Neural progenitor cell (in vitro differentiated cells): ENCODE measurements around the gene TPGS1. TPM values are rescaled to one million over a fixed set of nuclear protein-coding genes. Genes with fewer than 3 reads are reported as not detected.
A peak's percentile ranks its signal among the peaks of the same experiment; 100 is the strongest.

Experiments used
- DNase-seq: peaks from one replicate; pipeline ENCODE4 v3.0.0-alpha.2; 2016; ENCODE audit warnings: low spot score
- H2AFZ ChIP-seq: fragments of 200-600 bp; sonication (generic); replicated peaks from 2 replicates; pipeline ENCODE4 v1.6.1; 2016; ENCODE audit warnings: antibody characterized with exemption
- H3F3A ChIP-seq: fragments of 200-600 bp; sonication (generic); 2 replicates; pipeline ENCODE4 v1.6.1; 2016; ENCODE audit warnings: antibody characterized with exemption, low read depth
- H3K27ac ChIP-seq: fragments of 200-600 bp; sonication (generic); 2 replicates; pipeline ENCODE4 v1.5.1; 2016; ENCODE audit warnings: mild to moderate bottlenecking
- H3K27me3 ChIP-seq: fragments of 200-600 bp; sonication (generic); 2 replicates; pipeline ENCODE4 v1.6.1; 2016; ENCODE audit warnings: mild to moderate bottlenecking, moderate library complexity
- H3K36me3 ChIP-seq: fragments of 200-600 bp; sonication (generic); 2 replicates; pipeline ENCODE4 v1.5.1; 2016
- H3K4me1 ChIP-seq: fragments of 200-600 bp; sonication (generic); 2 replicates; pipeline ENCODE4 v1.6.1; 2016; ENCODE audit warnings: mixed run types
- H3K4me2 ChIP-seq: fragments of 200-600 bp; sonication (generic); 2 replicates; pipeline ENCODE4 v1.6.1; 2016
- H3K4me3 ChIP-seq: fragments of 200-600 bp; sonication (generic); 2 replicates; pipeline ENCODE4 v1.5.1; 2016
- H3K79me2 ChIP-seq: fragments of 200-600 bp; sonication (generic); 2 replicates; pipeline ENCODE4 v1.6.1; 2016; ENCODE audit warnings: low read depth
- H3K9ac ChIP-seq: fragments of 200-600 bp; sonication (generic); 2 replicates; pipeline ENCODE4 v1.6.1; 2016
- H3K9me3 ChIP-seq: fragments of 200-600 bp; sonication (generic); 2 replicates; pipeline ENCODE4 v1.5.1; 2016; ENCODE audit warnings: low read depth
- H4K20me1 ChIP-seq: fragments of 200-600 bp; sonication (generic); 2 replicates; pipeline ENCODE4 v1.6.1; 2016; ENCODE audit warnings: low read depth
- H3K27ac Mint-ChIP-seq: 3 replicates; pipeline ENCODE4 v1.8.0; 2021; ENCODE audit warnings: mixed read lengths
- H3K27me3 Mint-ChIP-seq: 2 replicates; pipeline ENCODE4 v1.8.0; 2022; ENCODE audit warnings: low read depth, mild to moderate bottlenecking, inconsistent platforms, moderate library complexity, mixed read lengths; ENCODE audit not compliant: insufficient read depth
- H3K36me3 Mint-ChIP-seq: 3 replicates; pipeline ENCODE4 v1.8.0; 2021; ENCODE audit warnings: mixed read lengths
- H3K4me1 Mint-ChIP-seq: 3 replicates; pipeline ENCODE4 v1.8.0; 2021; ENCODE audit warnings: mixed read lengths
- H3K4me3 Mint-ChIP-seq: 3 replicates; pipeline ENCODE4 v1.8.0; 2021; ENCODE audit warnings: mild to moderate bottlenecking, moderate library complexity, mixed read lengths
- H3K9me3 Mint-ChIP-seq: 3 replicates; pipeline ENCODE4 v1.8.0; 2020; ENCODE audit warnings: mixed read lengths
- CTCF ChIP-seq: fragments of 200-600 bp; sonication (generic); IDR thresholded peaks from 2 replicates; pipeline ENCODE4 v1.5.1; 2017; ENCODE audit warnings: antibody characterized with exemption, mild to moderate bottlenecking
- EZH2 ChIP-seq: fragments of 200-600 bp; sonication (generic); IDR thresholded peaks from 2 replicates; pipeline ENCODE4 v1.6.1; 2017; ENCODE audit warnings: antibody characterized with exemption, mild to moderate bottlenecking, moderate library complexity
- EZH2phosphoT487 ChIP-seq: fragments of 200-600 bp; sonication (generic); IDR thresholded peaks from 2 replicates; pipeline ENCODE4 v1.6.1; 2017; ENCODE audit warnings: antibody characterized with exemption
- total RNA-seq: library from RNA; depleted of rRNA; stranded (reverse); fragments of >200 nt; gene quantifications from 2 replicates; pipeline ENCODE4 v1.2.3, GENCODE V29; 2015; ENCODE audit warnings: low replicate concordance

TPGS1 gene
- total RNA-seq, 1 donor from 2014 or later, result 9.4 TPM

GRCh38 chr19:485077-485476 is 22.2 kb upstream of the TPGS1 start:
- H3K27me3 ChIP-seq, result peaks cover 12% of the 10 kb centered on the region
- H3K79me2 ChIP-seq, result no peaks in the 10 kb centered on the region
- no peaks in the 10 kb centered on the region for H3K9me3 ChIP-seq
- Mint-ChIP-seq H3K27me3 (peaks cover 35% of the 10 kb centered on the region), H3K9me3 (peaks cover 18% of the 10 kb centered on the region), H3K4me1 (peaks cover 38% of the 10 kb centered on the region), H3K36me3 (peaks cover 7% of the 10 kb centered on the region), H3K4me3 (peak overlapping the region; percentile 59), H3K27ac (peak overlapping the region; percentile 63)
- no peak overlapping the region for H3K9ac ChIP-seq
- no peak overlapping the region for H2AFZ ChIP-seq
- TF ChIP-seq CTCF (no peak), EZH2 (no peak), EZH2phosphoT487 (no peak)
- H3K4me3 ChIP-seq, result peak overlapping the region; percentile 37
- no peaks in the 10 kb centered on the region for H3K36me3 ChIP-seq
- no peaks in the 10 kb centered on the region for H4K20me1 ChIP-seq
- no peak overlapping the region for H3K27ac ChIP-seq
- H3F3A ChIP-seq, result peaks cover 50% of the 10 kb centered on the region
- peaks cover 15% of the 10 kb centered on the region for H3K4me1 ChIP-seq
- DNase-seq, result no peak
- H3K4me2 ChIP-seq, result peak overlapping the region; percentile 77

GRCh38 chr19:485583-486236 is 21.6 kb upstream of the TPGS1 start:
- TF ChIP-seq EZH2phosphoT487 (no peak), EZH2 (no peak), CTCF (no peak)
- peaks cover 13% of the 10 kb centered on the region for H3K9me3 Mint-ChIP-seq
- H3K4me1 Mint-ChIP-seq, result peaks cover 37% of the 10 kb centered on the region
- no peaks in the 10 kb centered on the region for H3K79me2 ChIP-seq
- peaks cover 12% of the 10 kb centered on the region for H3K27me3 ChIP-seq
- peak overlapping the region; percentile 77 for H3K4me2 ChIP-seq
- no peak overlapping the region for H3K9ac ChIP-seq
- no peaks in the 10 kb centered on the region for H3K9me3 ChIP-seq
- peak; percentile 84 for DNase-seq
- H4K20me1 ChIP-seq, result no peaks in the 10 kb centered on the region
- peaks cover 29% of the 10 kb centered on the region for H3K27me3 Mint-ChIP-seq
- peak overlapping the region; percentile 77 for H3K4me3 Mint-ChIP-seq
- H3K4me3 ChIP-seq, result peak overlapping the region; percentile 37
- H2AFZ ChIP-seq, result peak overlapping the region; percentile 88
- peaks cover 15% of the 10 kb centered on the region for H3K4me1 ChIP-seq
- H3K36me3 Mint-ChIP-seq, result peaks cover 5% of the 10 kb centered on the region
- H3F3A ChIP-seq, result peaks cover 51% of the 10 kb centered on the region
- H3K27ac ChIP-seq, result peak overlapping the region; percentile 68
- H3K27ac Mint-ChIP-seq, result peak overlapping the region; percentile 96
- no peaks in the 10 kb centered on the region for H3K36me3 ChIP-seq

GRCh38 chr19:488505-489417 is 18.5 kb upstream of the TPGS1 start:
- H3K4me1 Mint-ChIP-seq, result peaks cover 38% of the 10 kb centered on the region
- Histone ChIP-seq H3K4me3 (peak overlapping the region; percentile 90), H3K36me3 (no peaks in the 10 kb centered on the region), H3K27me3 (peaks cover 12% of the 10 kb centered on the region), H3K27ac (peak overlapping the region; percentile 71), H3K4me1 (peaks cover 15% of the 10 kb centered on the region), H4K20me1 (no peaks in the 10 kb centered on the region), H3K4me2 (peak overlapping the region; percentile 83), H3K79me2 (no peaks in the 10 kb centered on the region), H2AFZ (peak overlapping the region; percentile 85), H3K9me3 (no peaks in the 10 kb centered on the region), H3F3A (peaks cover 52% of the 10 kb centered on the region), H3K9ac (peak overlapping the region; percentile 62)
- no peak overlapping the region for H3K27ac Mint-ChIP-seq
- peaks cover 5% of the 10 kb centered on the region for H3K36me3 Mint-ChIP-seq
- peaks cover 3% of the 10 kb centered on the region for H3K9me3 Mint-ChIP-seq
- peak; percentile 97 for DNase-seq
- peaks cover 9% of the 10 kb centered on the region for H3K27me3 Mint-ChIP-seq
- H3K4me3 Mint-ChIP-seq, result peak overlapping the region; percentile 89
- TF ChIP-seq EZH2, result no peak
- TF ChIP-seq CTCF, result peak; percentile 3
- TF ChIP-seq EZH2phosphoT487, result no peak
